IPS DF 6.9 (cell line): Measurements from ENCODE around the gene UBXN4.

Experiments
- DNase-seq: peaks from one replicate; pipeline ENCODE4 v3.0.0-alpha.2; 2013; ENCODE audit warnings: low read depth, low spot score
- H3K27ac ChIP-seq: one replicate; pipeline ENCODE4 v1.5.1; 2013; ENCODE audit warnings: low read length, control low read depth
- H3K27me3 ChIP-seq: 2 replicates; pipeline ENCODE4 v1.6.1; 2013; ENCODE audit warnings: mild to moderate bottlenecking, low read length; ENCODE audit not compliant: control insufficient read depth, insufficient read depth
- H3K36me3 ChIP-seq: 2 replicates; pipeline ENCODE4 v1.6.1; 2013; ENCODE audit warnings: low read length; ENCODE audit not compliant: control insufficient read depth, insufficient read depth
- H3K4me1 ChIP-seq: 2 replicates; pipeline ENCODE4 v1.6.1; 2013; ENCODE audit warnings: low read length; ENCODE audit not compliant: control insufficient read depth, insufficient read depth
- H3K4me3 ChIP-seq: 2 replicates; pipeline ENCODE4 v1.5.1; 2013; ENCODE audit warnings: mild to moderate bottlenecking, low read length
- H3K9me3 ChIP-seq: 2 replicates; pipeline ENCODE4 v1.6.1; 2013; ENCODE audit warnings: low read length, inconsistent platforms; ENCODE audit not compliant: control insufficient read depth, insufficient read depth
- WGBS: extraction: QIAGEN DNeasy Blood & Tissue Kit; methylation state at CpG from one replicate; pipeline ENCODE4 v1.1.7; 2013; ENCODE audit warnings: mixed read lengths, missing lambda C conversion rate; ENCODE audit not compliant: insufficient read length, insufficient coverage; 5-methylcytosine and 5-hydroxymethylcytosine counted together

Gene UBXN4

DNA sequence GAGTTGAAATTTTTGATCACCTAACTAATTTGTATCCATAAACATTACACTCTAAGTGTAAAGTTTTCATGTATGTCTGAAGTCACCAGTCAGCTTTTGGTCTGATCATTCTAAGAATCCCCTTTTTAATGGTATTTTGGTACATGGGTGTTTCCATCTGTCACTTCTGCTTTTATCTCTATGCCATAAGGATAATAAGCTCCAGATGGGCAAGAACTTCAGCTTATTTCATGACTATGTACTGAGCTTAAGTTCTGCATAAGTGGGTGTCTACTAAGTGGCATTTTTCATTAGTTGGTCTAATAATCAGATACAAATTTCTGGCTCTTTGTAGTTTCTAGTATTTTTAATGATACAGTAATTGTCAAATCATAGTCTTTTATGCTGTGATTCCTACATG, 20.4 kb downstream of the UBXN4 start:
- Histone ChIP-seq H3K9me3 (no peaks in the 10 kb centered on the region), H3K4me1 (no peaks in the 10 kb centered on the region), H3K36me3 (peaks cover 7% of the 10 kb centered on the region; the same call in 1 of the 2 replicates), H3K27ac (no peak overlapping the region), H3K4me3 (no peak overlapping the region), H3K27me3 (no peaks in the 10 kb centered on the region)
- no peak for DNase-seq

DNA sequence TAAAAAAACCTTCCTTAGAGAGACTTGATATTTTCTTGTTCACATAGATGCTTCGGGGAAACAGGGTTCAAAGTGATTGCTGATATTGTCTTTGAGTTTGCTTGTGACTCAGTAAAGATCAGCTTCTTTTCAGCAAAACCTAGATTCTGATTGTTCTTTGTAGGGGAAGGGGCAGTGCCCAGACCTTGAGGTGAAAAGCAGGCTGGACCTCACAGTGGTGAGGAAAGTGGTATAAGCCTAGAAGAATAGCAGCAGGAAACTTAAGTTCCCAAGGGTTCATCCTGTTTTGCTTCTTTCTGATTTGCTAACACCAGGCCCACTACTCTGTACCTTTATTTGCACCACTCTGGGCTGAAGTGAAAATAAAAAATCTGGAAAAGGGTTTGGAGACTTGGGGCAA, 20.9 kb downstream of the UBXN4 start:
- no CpG with 5 or more reads among the region's 1 CpG for WGBS
- Histone ChIP-seq H3K9me3 (no peaks in the 10 kb centered on the region), H3K27ac (no peak overlapping the region), H3K4me3 (no peak overlapping the region), H3K36me3 (peaks cover 7% of the 10 kb centered on the region; the same call in 1 of the 2 replicates), H3K27me3 (no peaks in the 10 kb centered on the region), H3K4me1 (no peaks in the 10 kb centered on the region)
- DNase-seq, result no peak

DNA sequence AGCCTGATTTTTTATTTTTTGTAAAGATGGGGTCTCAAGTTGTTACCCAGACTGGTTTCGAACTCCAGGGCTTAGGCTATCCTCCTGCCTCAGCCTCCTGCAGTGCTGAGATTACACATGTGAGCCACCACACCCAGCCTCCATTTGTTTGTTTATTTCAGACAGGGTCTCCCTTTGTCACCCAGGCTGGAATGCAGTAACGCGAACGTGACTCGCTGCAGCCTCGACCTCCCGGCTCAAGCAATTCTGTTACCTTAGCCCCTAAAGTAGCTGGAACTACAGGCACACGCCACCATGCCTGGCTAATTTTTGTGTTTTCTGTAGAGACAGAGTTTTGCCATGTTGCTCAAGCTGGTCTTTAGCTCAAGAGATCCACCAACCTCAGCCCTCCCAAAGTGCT, 27.2 kb downstream of the UBXN4 start:
- no peak overlapping the region for H3K27ac ChIP-seq
- no CpG with 5 or more reads among the region's 8 CpGs for WGBS
- H3K27me3 ChIP-seq, result no peaks in the 10 kb centered on the region

DNA sequence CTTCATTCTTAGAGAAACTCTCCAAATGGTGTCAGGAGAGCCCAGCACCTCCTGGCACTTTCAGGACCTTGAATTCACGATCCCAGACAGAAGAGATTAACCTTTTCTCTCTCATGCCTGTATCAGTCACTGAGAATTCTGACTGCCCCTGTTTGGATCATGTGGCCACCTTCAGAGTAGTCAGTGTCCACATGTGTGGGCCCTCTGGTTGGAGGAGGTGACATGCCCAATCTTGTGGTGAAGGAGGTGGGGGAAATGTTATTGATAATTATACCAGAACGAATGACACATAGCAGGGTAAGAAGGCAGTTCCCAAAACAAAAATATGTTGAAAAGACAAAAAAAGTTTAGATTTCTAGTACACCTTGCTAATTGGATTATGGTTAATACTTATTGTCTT, 31.7 kb downstream of the UBXN4 start:
- Histone ChIP-seq H3K9me3 (no peaks in the 10 kb centered on the region; the same call in 1 of the 2 replicates), H3K27ac (no peak overlapping the region), H3K4me1 (no peaks in the 10 kb centered on the region), H3K36me3 (peaks cover 8% of the 10 kb centered on the region; the same call in 1 of the 2 replicates), H3K4me3 (no peak overlapping the region), H3K27me3 (no peaks in the 10 kb centered on the region)
- no CpG with 5 or more reads among the region's 2 CpGs for WGBS
- DNase-seq, result no peak

More for the DNA sequence above, 27.2 kb downstream of the UBXN4 start:
- no peaks in the 10 kb centered on the region for H3K9me3 ChIP-seq
- H3K4me3 ChIP-seq, result no peak overlapping the region
- H3K4me1 ChIP-seq, result no peaks in the 10 kb centered on the region
- peaks cover 8% of the 10 kb centered on the region; the same call in 1 of the 2 replicates for H3K36me3 ChIP-seq
- DNase-seq, result no peak

DNA sequence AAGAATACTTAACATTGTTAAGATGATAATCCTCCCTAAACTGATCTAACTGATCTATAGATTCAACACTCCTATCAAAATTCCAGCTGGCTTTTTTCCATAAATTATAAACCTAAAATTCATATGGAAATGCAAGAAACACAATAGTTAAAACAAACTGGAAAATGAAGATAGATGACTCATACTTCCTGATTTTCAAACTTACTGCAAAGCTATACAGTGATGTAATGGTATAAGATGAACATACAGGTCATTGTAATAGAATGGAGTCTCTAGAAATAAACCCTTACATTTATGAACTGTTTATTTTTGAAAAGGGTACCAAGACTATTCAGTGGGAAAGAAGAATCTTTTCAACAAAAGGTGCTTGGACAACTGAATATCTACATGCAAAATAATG, 32.3 kb downstream of the UBXN4 start:
- peaks cover 8% of the 10 kb centered on the region; the same call in 1 of the 2 replicates for H3K36me3 ChIP-seq
- DNase-seq, result no peak
- no peak overlapping the region for H3K27ac ChIP-seq
- H3K4me1 ChIP-seq, result no peaks in the 10 kb centered on the region
- H3K9me3 ChIP-seq, result no peaks in the 10 kb centered on the region; the same call in 1 of the 2 replicates
- H3K27me3 ChIP-seq, result no peaks in the 10 kb centered on the region
- H3K4me3 ChIP-seq, result no peak overlapping the region

DNA sequence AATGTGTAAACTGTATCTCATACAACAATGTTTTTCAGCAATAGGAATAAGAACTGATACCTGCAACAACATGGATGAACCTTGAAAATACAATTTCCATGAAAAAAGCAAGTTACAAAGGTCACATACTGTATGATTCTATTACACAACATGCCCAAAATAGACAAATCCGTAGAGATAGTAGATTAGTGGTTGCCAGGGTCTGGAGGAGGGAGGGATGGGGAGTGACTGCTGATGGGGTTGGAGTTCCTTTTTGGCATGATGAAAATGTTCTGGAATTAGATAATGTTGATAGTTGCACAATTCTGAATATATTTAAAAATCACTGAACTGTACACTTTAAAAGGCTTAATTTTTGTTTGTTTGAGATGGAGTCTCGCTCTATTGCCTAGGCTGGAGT, 33.8 kb downstream of the UBXN4 start:
- H3K9me3 ChIP-seq, result no peaks in the 10 kb centered on the region; the same call in 1 of the 2 replicates
- no CpG with 5 or more reads among the region's 2 CpGs for WGBS
- DNase-seq, result no peak
- no peaks in the 10 kb centered on the region for H3K4me1 ChIP-seq
- no peak overlapping the region for H3K27ac ChIP-seq
- H3K36me3 ChIP-seq, result peaks cover 9% of the 10 kb centered on the region; the same call in 1 of the 2 replicates
- H3K4me3 ChIP-seq, result no peak overlapping the region
- no peaks in the 10 kb centered on the region for H3K27me3 ChIP-seq

DNA sequence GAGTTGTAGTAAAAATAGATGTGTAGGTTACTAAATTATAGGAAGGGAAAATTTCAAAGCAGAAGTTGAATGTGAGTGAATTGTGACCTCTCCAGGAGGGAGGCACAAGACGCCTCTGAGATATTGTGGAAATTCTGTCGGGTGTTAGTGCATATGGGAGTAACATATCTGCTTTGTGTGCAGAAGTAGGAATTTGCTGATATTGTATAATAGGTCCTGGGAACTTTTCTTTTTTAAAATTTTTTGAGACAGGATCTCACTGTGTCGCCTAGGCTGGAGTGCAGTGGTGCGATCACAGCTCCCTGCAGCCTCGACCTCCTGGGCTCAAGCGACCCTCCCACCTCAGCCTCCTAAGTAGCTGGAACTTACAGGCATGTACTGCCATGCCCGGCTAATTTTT, 34.7 kb downstream of the UBXN4 start:
- Histone ChIP-seq H3K4me1 (no peaks in the 10 kb centered on the region), H3K4me3 (no peak overlapping the region), H3K9me3 (no peaks in the 10 kb centered on the region; the same call in 1 of the 2 replicates), H3K36me3 (peaks cover 12% of the 10 kb centered on the region; the same call in 1 of the 2 replicates), H3K27me3 (no peaks in the 10 kb centered on the region), H3K27ac (no peak overlapping the region)
- WGBS, result no CpG with 5 or more reads among the region's 7 CpGs
- no peak for DNase-seq

DNA sequence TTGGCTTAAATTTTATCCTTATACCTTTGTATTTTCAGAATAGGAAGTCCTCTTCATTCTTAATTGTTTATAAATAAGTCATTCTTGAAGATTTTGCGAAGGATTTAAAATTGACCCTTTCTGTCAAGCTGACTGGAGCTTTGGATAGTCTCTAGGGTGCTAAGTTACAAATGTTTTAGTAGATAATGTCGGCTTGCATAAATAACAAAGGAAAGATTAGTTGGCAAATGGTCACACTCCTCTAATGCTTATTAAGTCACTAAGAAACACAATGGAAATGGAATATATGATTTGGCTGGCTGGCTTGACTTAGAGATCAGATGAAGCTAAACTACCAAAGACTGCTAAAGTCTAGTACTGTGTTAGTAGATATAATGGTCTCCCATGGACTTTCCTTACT, 40.6 kb downstream of the UBXN4 start:
- no peak overlapping the region for H3K27ac ChIP-seq
- DNase-seq, result no peak
- WGBS, result no CpG with 5 or more reads among the region's 2 CpGs

DNA sequence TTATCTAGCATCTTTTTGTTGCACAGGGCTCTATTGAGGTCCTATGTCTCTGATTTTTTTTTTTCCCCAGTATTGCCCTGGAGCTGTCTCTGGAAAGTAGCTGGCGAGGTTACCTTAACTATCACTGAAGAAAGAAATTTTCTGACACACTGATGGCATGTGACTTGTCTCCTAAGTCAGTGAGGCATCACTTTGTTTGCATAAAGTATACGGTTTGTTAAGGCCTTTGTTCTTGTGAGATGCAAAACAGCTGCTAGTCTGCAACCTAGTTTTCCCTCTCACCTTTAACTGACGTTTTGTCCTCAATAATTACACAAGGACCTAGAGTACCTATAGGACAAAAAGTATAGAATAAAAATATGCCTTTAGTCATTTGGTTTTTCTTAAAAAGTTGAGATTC, 41.8 kb downstream of the UBXN4 start:
- no peak overlapping the region for H3K27ac ChIP-seq
- no peaks in the 10 kb centered on the region for H3K27me3 ChIP-seq
- H3K9me3 ChIP-seq, result no peaks in the 10 kb centered on the region
- H3K36me3 ChIP-seq, result peaks cover 7% of the 10 kb centered on the region; the same call in 1 of the 2 replicates
- H3K4me1 ChIP-seq, result no peaks in the 10 kb centered on the region
- DNase-seq, result no peak
- no CpG with 5 or more reads among the region's 3 CpGs for WGBS
- H3K4me3 ChIP-seq, result no peak overlapping the region

More for the DNA sequence above, 40.6 kb downstream of the UBXN4 start:
- Histone ChIP-seq H3K4me1 (no peaks in the 10 kb centered on the region), H3K27me3 (no peaks in the 10 kb centered on the region), H3K36me3 (peaks cover 7% of the 10 kb centered on the region; the same call in 1 of the 2 replicates), H3K9me3 (no peaks in the 10 kb centered on the region; the same call in 1 of the 2 replicates), H3K4me3 (no peak overlapping the region)

DNA sequence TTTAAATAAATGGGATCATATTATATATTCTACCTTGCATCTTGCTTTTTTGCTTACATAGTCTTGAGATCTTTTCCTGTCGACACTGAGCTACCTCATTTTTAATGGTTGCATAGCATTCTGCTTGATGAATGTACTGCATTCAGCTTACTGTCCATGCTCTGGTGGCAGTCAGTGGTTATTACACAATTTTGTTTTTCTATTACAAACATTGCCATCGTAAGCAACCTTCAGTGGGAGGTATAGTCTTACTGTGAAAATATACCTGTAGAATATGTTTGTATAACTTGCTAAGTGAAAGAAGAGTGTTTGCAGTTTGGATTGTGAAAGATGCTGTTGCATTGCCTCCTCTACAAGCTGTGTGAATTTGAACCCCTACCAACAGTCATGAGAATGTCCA, 43.4 kb downstream of the UBXN4 start:
- no peak overlapping the region for H3K27ac ChIP-seq
- no peak overlapping the region for H3K4me3 ChIP-seq
- no peaks in the 10 kb centered on the region for H3K27me3 ChIP-seq
- WGBS, result no CpG with 5 or more reads among the region's 2 CpGs
- peaks cover 7% of the 10 kb centered on the region; the same call in 1 of the 2 replicates for H3K36me3 ChIP-seq
- H3K4me1 ChIP-seq, result no peaks in the 10 kb centered on the region
- no peak for DNase-seq
- H3K9me3 ChIP-seq, result no peaks in the 10 kb centered on the region

DNA sequence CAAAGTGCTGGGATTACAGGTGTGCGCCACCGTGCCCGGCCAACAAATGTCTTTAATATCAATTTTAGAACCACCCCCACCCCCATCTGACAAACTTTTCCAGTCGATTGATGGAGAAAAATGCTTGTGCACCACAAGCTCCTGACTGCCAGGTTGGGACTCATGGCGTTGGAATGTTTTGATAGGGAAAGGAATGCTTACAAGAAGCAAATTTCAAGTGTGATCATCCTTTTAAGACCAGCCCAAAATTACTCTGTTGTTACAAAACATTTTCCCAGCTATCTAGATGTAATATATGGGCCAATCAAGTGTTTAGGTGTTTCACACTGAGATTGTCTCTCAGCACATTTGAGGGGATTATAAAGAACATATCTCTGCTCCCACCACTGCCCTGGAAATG, 45.2 kb downstream of the UBXN4 start:
- H3K27ac ChIP-seq, result no peak overlapping the region
- no peaks in the 10 kb centered on the region for H3K27me3 ChIP-seq
- no peak overlapping the region for H3K4me3 ChIP-seq
- WGBS, result no CpG with 5 or more reads among the region's 5 CpGs
- H3K4me1 ChIP-seq, result no peaks in the 10 kb centered on the region
- H3K36me3 ChIP-seq, result no peaks in the 10 kb centered on the region; the same call in 1 of the 2 replicates
- DNase-seq, result no peak
- no peaks in the 10 kb centered on the region for H3K9me3 ChIP-seq
